Myocyte (in vitro differentiated cells): Measurements from ENCODE around the gene SCAPER. TPM values are rescaled to one million over a fixed set of nuclear protein-coding genes. Genes with fewer than 3 reads are reported as not detected.

Experiments
- DNase-seq: peaks from one replicate; pipeline ENCODE4 v3.0.0-alpha.2; 2012; ENCODE audit warnings: low read depth
- total RNA-seq: library from RNA; depleted of rRNA; stranded (reverse); fragments of >200 nt; gene quantifications from 2 replicates; pipeline ENCODE4 v1.2.3, GENCODE V29; 2014

SCAPER gene
- total RNA-seq, 1 donor from 2014 or later: 22.0 TPM

DNA sequence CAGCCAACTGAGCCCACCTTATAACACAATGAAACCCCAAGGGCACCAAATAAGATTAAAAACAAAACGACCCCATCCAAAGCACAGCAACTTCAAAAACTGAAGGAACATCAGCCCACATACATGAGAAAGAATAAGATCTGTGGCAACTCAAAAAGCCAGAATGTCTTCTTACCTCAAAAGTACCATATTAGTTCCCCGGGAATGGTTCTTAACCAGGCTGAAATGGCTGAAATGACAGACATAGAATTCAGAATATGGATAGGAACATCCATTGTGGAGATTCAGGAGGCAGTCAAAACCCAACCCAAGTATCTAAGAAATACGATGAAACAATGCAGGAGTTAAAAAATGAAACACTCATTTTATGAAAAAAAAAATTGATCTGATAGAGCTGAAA, 222.3 kb downstream of the SCAPER start:
- no peak for DNase-seq

GRCh38 chr15:76682259-76682658, 222.9 kb downstream of the SCAPER start:
- DNase-seq: no peak

GRCh38 chr15:76678766-76679165, 226.4 kb downstream of the SCAPER start:
- DNase-seq: peak; percentile 12

DNA sequence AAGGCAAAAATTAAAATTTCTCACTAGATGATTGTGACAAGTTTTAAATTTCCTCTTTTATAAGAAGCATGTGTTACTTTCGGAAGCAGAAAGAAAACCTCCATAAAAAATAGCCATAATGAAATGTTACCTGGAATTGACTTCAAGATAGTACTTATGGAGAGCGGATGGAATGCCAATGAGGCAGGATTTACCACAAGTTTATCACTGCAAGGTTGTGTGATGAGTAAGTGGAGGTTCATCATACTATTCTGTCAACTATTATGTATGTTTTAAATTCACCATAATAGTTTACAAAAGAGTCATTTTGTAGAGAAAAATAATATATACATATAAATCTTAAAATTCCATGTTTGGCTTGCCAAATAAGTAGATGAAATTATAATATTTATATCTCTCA, 230.3 kb downstream of the SCAPER start:
- DNase-seq: no peak

GRCh38 chr15:76669521-76670207, 235.5 kb downstream of the SCAPER start:
- no peak for DNase-seq

DNA sequence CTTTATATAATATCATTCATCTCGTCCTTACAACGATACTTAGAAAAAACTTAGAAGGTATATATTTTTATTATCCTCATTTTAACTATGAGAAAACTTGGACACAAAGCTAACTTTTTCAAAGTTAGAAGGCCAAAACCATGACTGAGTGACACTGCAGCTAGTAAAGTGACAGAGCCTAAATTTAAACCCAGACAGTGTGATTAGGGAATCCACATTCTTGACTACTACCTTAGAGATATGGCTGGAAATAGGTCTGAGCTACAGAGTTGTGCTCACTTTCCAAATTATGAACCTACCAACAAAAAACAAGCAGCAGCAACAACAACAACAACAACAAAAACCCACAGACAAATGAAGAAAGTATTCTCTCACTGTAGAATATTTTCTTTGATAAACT, 236.2 kb downstream of the SCAPER start:
- no peak for DNase-seq

DNA sequence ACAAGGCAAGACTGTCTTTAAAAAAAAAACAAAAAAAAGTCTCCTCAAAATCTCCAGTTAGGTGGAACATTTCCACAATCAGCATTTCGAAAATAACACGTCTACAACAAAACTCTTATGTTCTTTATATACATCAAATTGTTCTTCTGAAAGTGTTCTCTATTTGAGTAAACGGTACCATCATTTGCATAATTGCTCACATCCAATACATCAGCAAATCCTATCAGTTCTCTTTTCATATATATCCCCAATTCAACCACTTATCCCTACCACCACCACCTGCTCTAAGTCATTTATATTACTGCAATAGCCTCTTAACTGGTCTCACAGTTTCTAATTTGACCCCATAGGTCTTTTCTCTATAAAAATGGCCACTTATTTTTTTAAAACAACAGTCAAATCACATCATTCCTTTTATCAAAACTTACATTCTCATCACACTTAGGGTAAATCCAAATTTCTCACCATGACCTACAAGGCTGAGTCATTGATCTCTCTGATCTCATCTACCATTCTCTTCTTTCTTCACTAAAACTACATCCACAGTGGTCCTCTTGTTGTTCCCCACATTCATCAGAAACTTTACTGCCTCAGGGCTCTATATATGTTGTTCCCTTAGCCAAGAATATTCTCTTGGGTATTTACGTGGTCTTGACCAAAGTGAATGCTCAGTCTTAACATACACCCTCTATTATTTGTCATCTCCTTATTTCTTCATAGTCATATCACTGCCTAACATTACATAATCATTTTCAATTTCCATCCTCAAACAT, 237.0 kb downstream of the SCAPER start:
- no peak for DNase-seq

GRCh38 chr15:76664895-76665294, 240.2 kb downstream of the SCAPER start:
- DNase-seq: peak; percentile 24

DNA sequence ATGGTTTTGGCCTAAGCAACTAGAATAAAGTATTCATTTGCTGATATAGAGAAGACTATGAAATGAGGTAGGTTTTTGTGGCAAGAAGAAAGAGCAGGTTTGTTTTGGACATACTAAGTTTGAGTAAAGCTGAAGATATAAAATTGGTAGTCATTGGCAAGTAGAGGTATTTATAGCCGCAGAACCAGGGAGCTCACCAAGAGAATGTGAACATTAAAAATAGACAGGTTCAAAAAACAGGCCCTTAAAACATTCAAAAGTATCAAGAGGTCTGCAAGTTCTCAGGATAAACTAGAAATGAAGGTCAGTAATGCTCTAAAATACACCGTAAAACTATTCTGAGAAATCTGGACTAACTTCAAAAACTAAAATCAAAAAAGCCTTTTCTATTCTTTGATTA, 240.7 kb downstream of the SCAPER start:
- DNase-seq: no peak

DNA sequence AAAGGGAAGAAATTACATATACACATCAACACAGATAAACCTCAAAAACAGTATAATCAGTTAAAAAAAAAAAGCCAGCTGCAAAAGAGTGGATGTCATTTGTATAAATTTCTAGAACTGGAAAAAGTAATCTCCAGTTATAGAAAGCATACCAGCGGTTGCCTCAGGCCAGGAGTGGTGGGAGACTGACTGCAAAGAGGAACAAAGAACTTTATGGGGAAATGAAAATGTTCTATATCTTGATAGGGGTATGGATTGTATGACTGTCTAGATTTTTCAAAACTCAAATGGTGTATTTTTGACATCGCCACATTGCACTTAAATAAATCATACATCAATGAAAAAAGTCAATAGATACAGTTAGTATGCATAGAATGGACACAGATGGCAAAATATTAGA, 241.6 kb downstream of the SCAPER start:
- DNase-seq: no peak

GRCh38 chr15:76648732-76649444, 256.3 kb downstream of the SCAPER start:
- no peak for DNase-seq

GRCh38 chr15:76647612-76648011, 257.5 kb downstream of the SCAPER start:
- no peak for DNase-seq

DNA sequence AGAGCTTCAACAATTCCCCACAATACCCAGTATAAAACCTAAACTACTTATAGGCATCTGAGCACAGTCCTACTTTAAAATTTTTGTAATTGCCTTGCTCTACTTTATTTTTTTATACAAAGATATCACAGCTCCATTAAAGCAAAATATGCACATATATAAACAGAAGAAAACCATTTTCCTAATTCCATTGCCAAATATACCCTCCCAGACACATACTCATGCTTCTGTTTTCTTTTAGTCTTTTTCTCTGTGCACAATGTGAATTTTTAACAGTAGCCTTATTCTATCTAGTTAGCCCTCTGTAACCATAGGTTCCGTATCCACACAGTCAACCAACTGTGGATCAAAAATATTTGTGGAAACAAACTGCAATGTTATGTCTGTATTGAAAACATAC, 260.5 kb downstream of the SCAPER start:
- DNase-seq: no peak

DNA sequence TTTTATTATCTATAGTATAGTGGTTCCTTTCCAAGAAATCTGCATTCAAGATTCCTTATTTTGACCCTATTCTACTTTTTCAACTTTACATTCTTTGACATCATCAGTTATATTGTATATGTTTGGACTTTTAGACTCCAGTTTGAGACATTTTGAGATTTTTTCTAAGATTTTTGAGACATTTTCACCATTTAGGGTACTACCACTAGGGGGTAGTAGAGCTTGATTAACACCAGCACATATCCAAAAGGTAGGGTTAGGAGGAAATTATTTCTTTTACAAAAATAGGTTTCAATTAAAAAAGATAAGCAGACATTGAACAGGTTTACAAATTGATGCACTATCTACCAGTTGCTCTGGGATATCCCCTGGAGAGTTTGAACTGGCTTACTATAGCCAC, 262.5 kb downstream of the SCAPER start:
- DNase-seq: no peak

- DNase-seq: no peak
Measured at GRCh38 chr15:76637166-76637565, 268.0 kb downstream of the SCAPER start.

GRCh38 chr15:76636059-76636458, 269.1 kb downstream of the SCAPER start:
- DNase-seq: peak; percentile 4

DNA sequence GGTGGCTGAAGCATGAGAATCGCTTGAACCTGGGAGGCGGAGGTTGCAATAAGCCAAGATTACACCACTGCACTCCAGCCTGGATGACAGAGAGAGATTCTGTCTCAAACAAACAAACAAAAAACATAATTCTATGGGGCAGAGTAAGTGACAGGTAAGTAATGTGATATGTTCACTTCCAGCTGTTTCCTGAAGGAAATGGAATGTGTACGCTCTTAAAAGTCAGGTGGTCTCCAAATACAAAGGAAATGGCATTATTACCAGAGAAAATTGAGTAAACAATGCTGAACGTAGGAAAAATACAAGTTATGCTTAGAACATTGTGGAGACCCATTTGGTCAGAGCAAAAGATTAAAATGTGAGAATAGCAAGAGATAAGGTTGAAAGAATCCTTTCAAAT, 278.5 kb downstream of the SCAPER start:
- no peak for DNase-seq

DNA sequence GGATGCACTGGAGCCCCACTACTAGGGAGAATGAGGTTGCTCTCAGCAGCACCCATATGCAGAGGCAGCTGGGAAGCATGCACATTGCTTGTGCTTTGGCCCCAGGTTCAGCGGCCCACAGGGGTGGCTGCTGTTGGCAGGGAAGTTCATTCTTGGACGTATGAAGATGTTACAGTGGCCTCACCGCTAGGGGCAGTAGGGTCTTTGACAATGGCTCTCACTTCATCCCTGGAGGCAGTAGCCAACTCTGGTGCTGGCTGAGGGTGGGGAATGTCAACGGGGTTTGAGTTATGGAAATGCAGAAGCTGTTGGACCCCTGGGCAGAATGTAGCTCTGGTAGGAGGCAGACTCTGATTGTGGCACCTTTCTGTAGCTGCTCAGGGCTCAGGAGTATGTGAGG, 279.9 kb downstream of the SCAPER start:
- DNase-seq: no peak

DNA sequence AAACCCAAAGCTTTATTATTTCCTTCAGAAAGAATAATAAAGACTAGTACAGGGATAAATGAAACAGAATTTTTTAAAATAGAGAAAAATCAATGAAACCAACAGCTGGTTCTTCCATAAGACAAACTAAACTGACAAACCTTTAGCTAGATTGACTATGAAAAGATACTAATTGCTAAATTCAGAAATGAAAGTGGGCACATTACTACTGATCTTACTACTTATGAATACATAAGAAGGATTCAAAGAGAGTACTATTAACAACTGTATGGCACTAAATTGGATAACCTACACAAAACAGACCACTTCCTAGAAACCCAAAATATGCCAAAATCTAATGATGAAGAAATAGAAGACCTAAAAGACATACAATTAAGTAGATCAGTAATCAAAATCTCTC, 290.4 kb downstream of the SCAPER start:
- DNase-seq: no peak

DNA sequence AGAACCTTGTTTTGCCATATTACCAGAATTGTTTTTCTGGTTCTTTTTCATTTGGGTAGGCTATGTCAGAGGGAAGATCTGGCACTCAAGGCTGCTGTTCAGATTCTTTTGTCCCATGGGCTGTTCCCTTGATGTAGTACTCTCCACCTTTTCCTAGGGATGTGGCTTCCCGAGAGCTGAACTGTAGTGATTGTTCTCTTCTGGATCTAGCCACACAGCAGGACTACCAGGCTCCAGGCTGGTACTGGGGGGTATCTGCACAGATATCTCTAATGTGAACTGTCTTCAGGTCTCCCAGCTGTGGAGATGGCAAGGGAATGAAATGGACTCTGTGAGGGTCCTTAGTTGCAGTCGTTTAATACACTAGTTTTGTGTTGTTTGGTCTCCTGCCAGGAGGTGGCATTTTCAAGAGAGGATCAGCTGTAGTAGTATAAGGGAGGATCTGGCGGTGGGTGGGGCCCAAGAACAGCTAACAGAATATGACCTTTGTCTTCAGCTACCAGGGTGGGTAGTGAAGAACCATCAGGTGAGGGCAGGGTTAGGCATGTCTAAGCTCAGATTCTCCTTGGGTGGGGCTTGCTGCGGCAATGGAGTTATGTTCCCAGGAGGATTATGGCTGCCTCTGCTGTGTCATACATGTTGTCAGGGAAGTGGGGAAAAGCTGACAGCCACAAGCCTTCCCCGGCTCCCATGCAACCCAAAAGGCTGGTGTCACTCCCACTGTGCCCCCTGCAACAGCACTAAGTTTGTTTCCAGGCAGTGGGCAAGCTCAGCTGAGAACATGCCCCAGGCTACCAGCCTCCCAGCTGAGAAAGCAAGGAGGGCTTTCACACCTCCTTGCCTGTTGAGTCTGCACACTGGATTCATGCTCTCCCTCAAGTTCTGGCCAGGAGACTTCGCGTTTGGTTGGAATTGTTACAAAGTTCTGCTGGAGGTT, 316.1 kb downstream of the SCAPER start:
- DNase-seq: no peak

DNA sequence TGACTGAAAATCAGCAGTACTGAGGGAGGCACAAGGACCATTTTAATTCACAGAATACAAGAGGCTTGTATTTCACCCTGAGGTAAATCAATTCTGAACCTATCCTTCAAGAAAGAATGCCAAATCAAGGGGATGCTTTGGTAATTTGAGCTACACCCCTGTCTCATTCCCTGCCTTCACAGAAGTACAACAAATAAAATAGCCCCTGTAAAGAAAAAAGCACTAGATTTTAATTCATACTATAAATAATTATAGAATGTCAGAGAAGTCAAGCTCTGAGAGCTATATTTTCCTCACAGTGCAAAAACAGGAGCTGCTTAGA, 319.6 kb downstream of the SCAPER start:
- DNase-seq: no peak
